Measurements from ENCODE around the gene C2orf92. TPM values are rescaled to one million over a fixed set of nuclear protein-coding genes. Genes with fewer than 3 reads are reported as not detected.

C2orf92 gene
- total RNA-seq, 1 donor from 2014 or later = 3.3 TPM

GRCh38 chr2:97724946-97725688 lies 55.6 kb downstream of the C2orf92 start:
- no peak for DNase-seq (ENCODE audit: low spot score)
- Histone ChIP-seq H4K20me1 (ENCODE audit: low read depth) (no peaks in the 10 kb centered on the region), H3K4me3 (no peak overlapping the region), H3K4me2 (no peak overlapping the region), H2AFZ (replicated peaks) (no peak overlapping the region), H3K4me1 (no peaks in the 10 kb centered on the region), H3K27me3 (no peaks in the 10 kb centered on the region), H3K36me3 (no peaks in the 10 kb centered on the region), H3K79me2 (ENCODE audit: low read depth) (no peaks in the 10 kb centered on the region), H3K27ac (no peak overlapping the region), H3K9me3 (ENCODE audit: low read depth) (no peaks in the 10 kb centered on the region), H3F3A (ENCODE audit: low read depth) (no peaks in the 10 kb centered on the region), H3K9ac (no peak overlapping the region)
- Mint-ChIP-seq H3K9me3 (peaks cover 5% of the 10 kb centered on the region), H3K4me1 (no peaks in the 10 kb centered on the region), H3K27me3 (ENCODE audit: insufficient read depth, low read depth) (no peaks in the 10 kb centered on the region), H3K36me3 (no peaks in the 10 kb centered on the region), H3K4me3 (no peak overlapping the region), H3K27ac (no peak overlapping the region)
- no peak for TF ChIP-seq EZH2 (IDR thresholded peaks at IDR 0.05)
- TF ChIP-seq EZH2phosphoT487 (IDR thresholded peaks at IDR 0.05) = no peak
- no peak for TF ChIP-seq CTCF (IDR thresholded peaks at IDR 0.05)

GRCh38 chr2:97726261-97727064 lies 57.0 kb downstream of the C2orf92 start:
- Histone ChIP-seq H3K4me1 (no peaks in the 10 kb centered on the region), H3K79me2 (ENCODE audit: low read depth) (no peaks in the 10 kb centered on the region), H3K27me3 (no peaks in the 10 kb centered on the region), H3K36me3 (no peaks in the 10 kb centered on the region), H3K9me3 (ENCODE audit: low read depth) (no peaks in the 10 kb centered on the region), H4K20me1 (ENCODE audit: low read depth) (no peaks in the 10 kb centered on the region), H3K9ac (no peak overlapping the region), H3K4me3 (no peak overlapping the region), H3K4me2 (no peak overlapping the region), H3F3A (ENCODE audit: low read depth) (no peaks in the 10 kb centered on the region), H2AFZ (replicated peaks) (no peak overlapping the region), H3K27ac (no peak overlapping the region)
- TF ChIP-seq EZH2phosphoT487 (IDR thresholded peaks at IDR 0.05) (no peak), EZH2 (IDR thresholded peaks at IDR 0.05) (no peak), CTCF (IDR thresholded peaks at IDR 0.05) (no peak)
- Mint-ChIP-seq H3K27me3 (ENCODE audit: insufficient read depth, low read depth) (no peaks in the 10 kb centered on the region), H3K36me3 (no peaks in the 10 kb centered on the region), H3K9me3 (peaks cover 5% of the 10 kb centered on the region), H3K27ac (no peak overlapping the region), H3K4me3 (no peak overlapping the region), H3K4me1 (no peaks in the 10 kb centered on the region)
- DNase-seq (ENCODE audit: low spot score) = no peak

DNA sequence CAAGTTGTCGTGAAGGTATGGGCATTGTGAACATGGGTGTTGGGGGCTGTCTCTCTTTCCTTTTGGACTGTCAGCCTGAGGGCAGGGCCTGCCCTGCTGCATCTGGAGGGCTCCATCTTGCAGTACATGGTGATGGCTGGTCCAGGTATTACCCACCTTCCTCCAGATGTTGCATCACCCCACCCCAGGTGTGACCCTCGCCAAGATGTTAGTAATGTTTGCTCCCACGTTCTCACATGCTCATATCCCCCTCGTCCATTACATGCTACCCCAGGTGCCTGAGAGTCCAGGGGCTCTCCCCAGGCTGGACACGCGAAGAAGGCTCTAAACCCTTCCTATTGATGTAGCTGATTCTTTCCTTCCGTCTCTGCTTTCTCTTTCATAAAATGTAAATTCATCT lies 57.8 kb downstream of the C2orf92 start:
- Histone ChIP-seq H3K4me2 (no peak overlapping the region), H3K79me2 (ENCODE audit: low read depth) (no peaks in the 10 kb centered on the region), H3K9ac (no peak overlapping the region), H3F3A (ENCODE audit: low read depth) (no peaks in the 10 kb centered on the region), H3K9me3 (ENCODE audit: low read depth) (no peaks in the 10 kb centered on the region), H2AFZ (replicated peaks) (no peak overlapping the region), H3K4me1 (no peaks in the 10 kb centered on the region), H3K27ac (no peak overlapping the region), H3K4me3 (no peak overlapping the region), H3K27me3 (no peaks in the 10 kb centered on the region), H4K20me1 (ENCODE audit: low read depth) (no peaks in the 10 kb centered on the region), H3K36me3 (no peaks in the 10 kb centered on the region)
- Mint-ChIP-seq H3K36me3 (no peaks in the 10 kb centered on the region), H3K4me3 (no peak overlapping the region), H3K4me1 (no peaks in the 10 kb centered on the region), H3K27me3 (ENCODE audit: insufficient read depth, low read depth) (no peaks in the 10 kb centered on the region), H3K27ac (no peak overlapping the region), H3K9me3 (peaks cover 5% of the 10 kb centered on the region)
- TF ChIP-seq EZH2phosphoT487 (IDR thresholded peaks at IDR 0.05) (no peak), CTCF (IDR thresholded peaks at IDR 0.05) (no peak)
- no peak for DNase-seq (ENCODE audit: low spot score)

All from neural progenitor cell (in vitro differentiated cells).